Measurements from ENCODE around the gene PCDHGA5. TPM values are rescaled to one million over a fixed set of nuclear protein-coding genes. Genes with fewer than 3 reads are reported as not detected.

The PCDHGA5 gene
- total RNA-seq, 4 donors from 2014 or later: 1.5 to 4.0 (median 2.7) TPM

Other genes starting within 250 kb of the PCDHGA5 start
- gene PCDHB4, start 242.3 kb upstream of the PCDHGA5 start, total RNA-seq: 1 to 10 TPM; 1.8 to 5.6 (median 2.0) TPM
- 1 to 10 TPM in 2 of 4 donors, under 1 TPM in 2; 0.72 to 6.2 (median 1.9) TPM for gene PCDHB5, start 229.0 kb upstream of the PCDHGA5 start, total RNA-seq
- gene PCDHB6, start 214.1 kb upstream of the PCDHGA5 start, total RNA-seq: 1 to 10 TPM in 2 of 4 donors, under 1 TPM in 1, not detected in 1; 0.76 to 2.2 (median 1.7) TPM
- gene PCDHB7, start 191.5 kb upstream of the PCDHGA5 start, total RNA-seq: 1 to 10 TPM in 1 of 4 donors, under 1 TPM in 3; 0.49 to 1.2 (median 0.78) TPM
- under 1 TPM in 3 of 4 donors, not detected in 1; 0.62 to 0.93 (median 0.68) TPM for gene PCDHB8, start 186.4 kb upstream of the PCDHGA5 start, total RNA-seq
- gene PCDHB16, start 181.8 kb upstream of the PCDHGA5 start, total RNA-seq: 1 to 10 TPM; 2.9 to 4.8 (median 3.2) TPM
- gene PCDHB9, start 177.0 kb upstream of the PCDHGA5 start, total RNA-seq: 1 to 10 TPM; 1.1 to 3.2 (median 2.5) TPM
- gene PCDHB10, start 171.8 kb upstream of the PCDHGA5 start, total RNA-seq: 1 to 10 TPM in 3 of 4 donors, under 1 TPM in 1; 0.60 to 1.4 (median 1.2) TPM
- 1 to 10 TPM in 3 of 4 donors, under 1 TPM in 1; 0.98 to 2.8 (median 1.2) TPM for gene PCDHB11, start 164.5 kb upstream of the PCDHGA5 start, total RNA-seq
- gene PCDHB12, start 155.4 kb upstream of the PCDHGA5 start, total RNA-seq: 1 to 10 TPM in 1 of 4 donors, under 1 TPM in 3; 0.83 to 2.2 (median 0.95) TPM
- gene PCDHB13, start 150.2 kb upstream of the PCDHGA5 start, total RNA-seq: 1 to 10 TPM; 5.9 to 10.0 (median 6.2) TPM
- 1 to 10 TPM; 2.5 to 6.5 (median 6.0) TPM for gene PCDHB14, start 140.8 kb upstream of the PCDHGA5 start, total RNA-seq
- 1 to 10 TPM in 3 of 4 donors, under 1 TPM in 1; 0.68 to 2.3 (median 1.6) TPM for gene PCDHB15, start 118.8 kb upstream of the PCDHGA5 start, total RNA-seq
- 1 to 10 TPM in 2 of 4 donors, under 1 TPM in 2; 0.57 to 4.5 (median 0.99) TPM for gene SLC25A2, start 60.1 kb upstream of the PCDHGA5 start, total RNA-seq
- gene TAF7, start 43.4 kb upstream of the PCDHGA5 start, total RNA-seq: 10 to 100 TPM; 47.3 to 70.3 (median 62.7) TPM
- under 1 TPM; 0.26 to 0.38 (median 0.33) TPM for gene PCDHGA1, start 33.6 kb upstream of the PCDHGA5 start, total RNA-seq
- gene PCDHGA2, start 25.4 kb upstream of the PCDHGA5 start, total RNA-seq: 1 to 10 TPM; 2.0 to 3.4 (median 2.9) TPM
- gene PCDHGA3, start 20.3 kb upstream of the PCDHGA5 start, total RNA-seq: 1 to 10 TPM; 1.3 to 2.3 (median 1.7) TPM
- 1 to 10 TPM; 1.2 to 4.3 (median 2.8) TPM for gene PCDHGB1, start 14.1 kb upstream of the PCDHGA5 start, total RNA-seq
- gene PCDHGA4, start 9.1 kb upstream of the PCDHGA5 start, total RNA-seq: 1 to 10 TPM; 2.0 to 5.6 (median 3.2) TPM
- gene PCDHGB2, start 4.2 kb upstream of the PCDHGA5 start, total RNA-seq: 1 to 10 TPM; 2.6 to 6.5 (median 3.8) TPM
- 1 to 10 TPM; 4.3 to 9.7 (median 7.5) TPM for gene PCDHGB3, start 6.1 kb downstream of the PCDHGA5 start, total RNA-seq
- gene PCDHGA6, start 9.7 kb downstream of the PCDHGA5 start, total RNA-seq: 1 to 10 TPM; 3.3 to 7.3 (median 5.3) TPM
- gene PCDHGA7, start 18.6 kb downstream of the PCDHGA5 start, total RNA-seq: 1 to 10 TPM; 2.7 to 5.6 (median 4.5) TPM
- gene PCDHGB4, start 23.5 kb downstream of the PCDHGA5 start, total RNA-seq: 10 to 100 TPM in 1 of 4 donors, 1 to 10 TPM in 3; 4.1 to 10.3 (median 7.2) TPM
- 1 to 10 TPM; 1.1 to 5.1 (median 2.1) TPM for gene PCDHGA8, start 28.5 kb downstream of the PCDHGA5 start, total RNA-seq
- gene PCDHGB5, start 33.8 kb downstream of the PCDHGA5 start, total RNA-seq: 10 to 100 TPM; 13.3 to 27.4 (median 15.3) TPM
- gene PCDHGA9, start 38.6 kb downstream of the PCDHGA5 start, total RNA-seq: 10 to 100 TPM in 1 of 4 donors, 1 to 10 TPM in 3; 4.9 to 20.8 (median 7.9) TPM
- gene PCDHGB6, start 43.9 kb downstream of the PCDHGA5 start, total RNA-seq: 10 to 100 TPM in 1 of 4 donors, 1 to 10 TPM in 3; 4.5 to 13.8 (median 8.2) TPM
- 10 to 100 TPM in 2 of 4 donors, 1 to 10 TPM in 2; 7.0 to 23.6 (median 10.3) TPM for gene PCDHGA10, start 48.8 kb downstream of the PCDHGA5 start, total RNA-seq
- 10 to 100 TPM in 2 of 4 donors, 1 to 10 TPM in 2; 9.2 to 18.3 (median 9.9) TPM for gene PCDHGB7, start 53.5 kb downstream of the PCDHGA5 start, total RNA-seq
- 10 to 100 TPM in 1 of 4 donors, 1 to 10 TPM in 3; 3.4 to 14.3 (median 6.9) TPM for gene PCDHGA11, start 56.9 kb downstream of the PCDHGA5 start, total RNA-seq
- 10 to 100 TPM in 1 of 4 donors, 1 to 10 TPM in 3; 2.9 to 13.4 (median 6.6) TPM for gene PCDHGA12, start 66.3 kb downstream of the PCDHGA5 start, total RNA-seq
- 10 to 100 TPM; 30.0 to 73.4 (median 60.4) TPM for gene PCDHGC3, start 111.8 kb downstream of the PCDHGA5 start, total RNA-seq
- 10 to 100 TPM in 3 of 4 donors, 1 to 10 TPM in 1; 2.7 to 30.6 (median 15.0) TPM for gene PCDHGC4, start 120.9 kb downstream of the PCDHGA5 start, total RNA-seq
- gene PCDHGC5, start 124.9 kb downstream of the PCDHGA5 start, total RNA-seq: 10 to 100 TPM in 1 of 4 donors, 1 to 10 TPM in 3; 1.6 to 10.5 (median 3.2) TPM

All from suprapubic skin (tissue), 4 donors.